Measurements from ENCODE around the gene CEP131. TPM values are rescaled to one million over a fixed set of nuclear protein-coding genes. Genes with fewer than 3 reads are reported as not detected.

The CEP131 gene
- total and polyA plus RNA-seq, 2 donors (not counting 3 experiments of a cell fraction or from before 2014, with no cell fraction given), result 5.3 to 17.9 TPM

- CTCF ChIA-PET, result interaction anchor here (0.8 to 1.1 kb wide), 3 partner anchors 9 to 195 kb away, joined by 3 to 5 read pairs (median 3); no protein-coding TSS in a partner anchor
- no TSS peak for BruUV-seq (replicated peaks)
- H3K36me3 ChIP-seq (ENCODE audit: control insufficient read depth in 2 of 2, extremely low read depth in 1 of 2, insufficient read depth in 2 of 2, low read length in 2 of 2), result peaks cover 0 to 11% of the 10 kb centered on the region in 2 experiments
- dilution Hi-C loops (cut with MboI; ENCODE audit: extremely low pct_ligation_motif_present, low sequenced_read_pairs) (no loop called here), intact Hi-C loops (cut with micrococcal nuclease) (no loop called here)
- POLR2A ChIA-PET, result interaction anchor here (0.6 kb wide), 1 partner anchor 103 kb away, joined by 4 read pairs; no protein-coding TSS in a partner anchor
- TF ChIP-seq, protein P1, sequence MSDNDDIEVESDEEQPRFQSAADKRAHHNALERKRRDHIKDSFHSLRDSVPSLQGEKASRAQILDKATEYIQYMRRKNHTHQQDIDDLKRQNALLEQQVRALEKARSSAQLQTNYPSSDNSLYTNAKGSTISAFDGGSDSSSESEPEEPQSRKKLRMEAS (IDR thresholded peaks at IDR 0.05; ENCODE audit: insufficient read depth, insufficient read length), result no peak
- peak; percentile 16 for TF ChIP-seq POLR2AphosphoS5 (IDR thresholded peaks at IDR 0.05; ENCODE audit: insufficient read depth, low read depth, low read length)
- no peak for TF ChIP-seq JUN (IDR thresholded peaks at IDR 0.05; ENCODE audit: borderline replicate concordance, insufficient read depth, insufficient read length, low read depth)
- peak; percentile 16 for TF ChIP-seq POLR2A (IDR thresholded peaks at IDR 0.05; ENCODE audit: low read depth, low read length)
- no peaks in the 10 kb centered on the region for H4K20me1 ChIP-seq (replicated peaks; ENCODE audit: control insufficient read depth, extremely low read depth, insufficient read depth, low read length)
- no peak overlapping the region for H3K9ac ChIP-seq (replicated peaks; ENCODE audit: extremely low read depth, insufficient read depth, low read length)
- H3K9me1 ChIP-seq (replicated peaks; ENCODE audit: control insufficient read depth, extremely low read depth, insufficient read depth, low read length), result no peaks in the 10 kb centered on the region
- no peak overlapping the region for H3K4me2 ChIP-seq (ENCODE audit: insufficient read depth, low read length)
- no peak overlapping the region for H3K4me3 ChIP-seq (replicated peaks in 1 of 3; ENCODE audit: insufficient read depth in 1 of 3, low read depth in 1 of 3, low read length in 3 of 3)
- FAIRE-seq, result no peak
- no peaks in the 10 kb centered on the region for H3K4me1 ChIP-seq (ENCODE audit: control insufficient read depth, extremely low read depth, insufficient read depth, low read length)
- peaks cover under 1% of the 10 kb centered on the region for H3K79me2 ChIP-seq (ENCODE audit: control insufficient read depth, insufficient read depth, low read length)
- no peaks in the 10 kb centered on the region for H3K27me3 ChIP-seq (ENCODE audit: control insufficient read depth in 2 of 2, insufficient read depth in 2 of 2, low read length in 2 of 2)
- H2AFZ ChIP-seq (ENCODE audit: low read depth, low read length), result no peak overlapping the region
- no peaks in the 10 kb centered on the region for H3K9me3 ChIP-seq (replicated peaks; ENCODE audit: control insufficient read depth, insufficient read depth, low read length)
- no peak for DNase-seq (ENCODE audit: low read depth, low spot score)
- H3K27ac ChIP-seq (ENCODE audit: insufficient read depth, low read depth, low read length), result no peak overlapping the region
Measured at GRCh38 chr17:81245665-81246342, 23.0 kb upstream of the CEP131 start.

- Histone ChIP-seq H3K9me3 (replicated peaks; ENCODE audit: control insufficient read depth, insufficient read depth, low read length) (no peaks in the 10 kb centered on the region), H3K36me3 (ENCODE audit: control insufficient read depth in 2 of 2, extremely low read depth in 1 of 2, insufficient read depth in 2 of 2, low read length in 2 of 2) (peaks cover 0 to 8% of the 10 kb centered on the region in 2 experiments), H3K4me1 (ENCODE audit: control insufficient read depth, extremely low read depth, insufficient read depth, low read length) (peaks cover 2% of the 10 kb centered on the region), H3K27me3 (ENCODE audit: control insufficient read depth in 2 of 2, insufficient read depth in 2 of 2, low read length in 2 of 2) (no peaks in the 10 kb centered on the region), H4K20me1 (replicated peaks; ENCODE audit: control insufficient read depth, extremely low read depth, insufficient read depth, low read length) (no peaks in the 10 kb centered on the region), H3K27ac (ENCODE audit: insufficient read depth, low read depth, low read length) (no peak overlapping the region), H2AFZ (ENCODE audit: low read depth, low read length) (no peak overlapping the region), H3K4me2 (ENCODE audit: insufficient read depth, low read length) (no peak overlapping the region), H3K79me2 (ENCODE audit: control insufficient read depth, insufficient read depth, low read length) (peaks cover 7% of the 10 kb centered on the region), H3K9me1 (replicated peaks; ENCODE audit: control insufficient read depth, extremely low read depth, insufficient read depth, low read length) (no peaks in the 10 kb centered on the region), H3K4me3 (replicated peaks in 1 of 3; ENCODE audit: insufficient read depth in 1 of 3, low read depth in 1 of 3, low read length in 3 of 3) (no peak overlapping the region), H3K9ac (replicated peaks; ENCODE audit: extremely low read depth, insufficient read depth, low read length) (no peak overlapping the region)
- ChIA-PET POLR2A (interaction anchor here (0.6 kb wide), 1 partner anchor 102 kb away, joined by 4 read pairs; no protein-coding TSS in a partner anchor), CTCF (interaction anchor here (0.9 to 1.1 kb wide), 2 partner anchors 10 to 196 kb away, joined by 3 to 5 read pairs; no protein-coding TSS in a partner anchor)
- BruUV-seq (replicated peaks), result TSS peak; percentile 62
- TF ChIP-seq POLR2AphosphoS5 (IDR thresholded peaks at IDR 0.05; ENCODE audit: insufficient read depth, low read depth, low read length) (no peak), EZH2 (IDR thresholded peaks at IDR 0.05; ENCODE audit: borderline replicate concordance, low read depth, low read length, severe bottlenecking) (no peak), MYC (IDR thresholded peaks at IDR 0.05; ENCODE audit: low read depth, low read length) (no peak), POLR2A (IDR thresholded peaks at IDR 0.05; ENCODE audit: low read depth, low read length) (no peak), FOS (IDR thresholded peaks at IDR 0.05; ENCODE audit: borderline replicate concordance, insufficient read depth, low read length) (no peak), JUN (IDR thresholded peaks at IDR 0.05; ENCODE audit: borderline replicate concordance, insufficient read depth, insufficient read length, low read depth) (no peak), GATA2 (IDR thresholded peaks at IDR 0.05; ENCODE audit: insufficient read depth, insufficient read length, low read depth, low read length) (no peak)
- TF ChIP-seq, protein P1 (IDR thresholded peaks at IDR 0.05; ENCODE audit: insufficient read depth, insufficient read length), result no peak
- TF ChIP-seq, protein P2, sequence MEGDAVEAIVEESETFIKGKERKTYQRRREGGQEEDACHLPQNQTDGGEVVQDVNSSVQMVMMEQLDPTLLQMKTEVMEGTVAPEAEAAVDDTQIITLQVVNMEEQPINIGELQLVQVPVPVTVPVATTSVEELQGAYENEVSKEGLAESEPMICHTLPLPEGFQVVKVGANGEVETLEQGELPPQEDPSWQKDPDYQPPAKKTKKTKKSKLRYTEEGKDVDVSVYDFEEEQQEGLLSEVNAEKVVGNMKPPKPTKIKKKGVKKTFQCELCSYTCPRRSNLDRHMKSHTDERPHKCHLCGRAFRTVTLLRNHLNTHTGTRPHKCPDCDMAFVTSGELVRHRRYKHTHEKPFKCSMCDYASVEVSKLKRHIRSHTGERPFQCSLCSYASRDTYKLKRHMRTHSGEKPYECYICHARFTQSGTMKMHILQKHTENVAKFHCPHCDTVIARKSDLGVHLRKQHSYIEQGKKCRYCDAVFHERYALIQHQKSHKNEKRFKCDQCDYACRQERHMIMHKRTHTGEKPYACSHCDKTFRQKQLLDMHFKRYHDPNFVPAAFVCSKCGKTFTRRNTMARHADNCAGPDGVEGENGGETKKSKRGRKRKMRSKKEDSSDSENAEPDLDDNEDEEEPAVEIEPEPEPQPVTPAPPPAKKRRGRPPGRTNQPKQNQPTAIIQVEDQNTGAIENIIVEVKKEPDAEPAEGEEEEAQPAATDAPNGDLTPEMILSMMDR (IDR thresholded peaks at IDR 0.05; ENCODE audit: extremely low read depth in 1 of 2, insufficient read depth in 1 of 2, low read depth in 1 of 2, low read length in 2 of 2), result no peak
- DNase-seq (ENCODE audit: low read depth, low spot score), result no peak
- dilution Hi-C loops (cut with MboI; ENCODE audit: extremely low pct_ligation_motif_present, low sequenced_read_pairs) (no loop called here), intact Hi-C loops (cut with micrococcal nuclease) (no loop called here)
- no peak for FAIRE-seq
Measured at GRCh38 chr17:81245024-81245664, 22.4 kb upstream of the CEP131 start.
